Common myeloid progenitor, CD34-positive (primary cell): ENCODE results near the gene RAVER1. TPM values are rescaled to one million over a fixed set of nuclear protein-coding genes. Genes with fewer than 3 reads are reported as not detected.
"Not testable (repeated sequence)": the region's sequence is repeated elsewhere in the genome, so short reads cannot be mapped to it uniquely, and the experiment has no call there.

Experiments used
- CTCF ChIA-PET: fragments of 350-600 bp; sonication (Branson Sonifier 250); formaldehyde crosslinking; loops from one replicate; lab custom pipeline; 2021; ENCODE audit warnings: antibody characterized with exemption; lab: Charles Lee
- POLR2A ChIA-PET: fragments of 350-600 bp; sonication (Branson Sonifier 250); formaldehyde crosslinking; loops from one replicate; lab custom pipeline; 2021; ENCODE audit warnings: antibody characterized with exemption; lab: Charles Lee
- DNase-seq, 3 donors: peaks; one replicate each; pipeline versions ENCODE4 v3.0.0 to v3.0.0-alpha.2; 2013
- H3K27ac ChIP-seq, 2 experiments: 1 replicate in 1 of 2; 2 replicates in 1 of 2; pipeline ENCODE4 v1.7.0; 2013; ENCODE audit warnings: inconsistent platforms in 2 of 2, low read length in 2 of 2, mild to moderate bottlenecking in 2 of 2, low read depth in 1 of 2, moderate library complexity in 1 of 2; ENCODE audit not compliant: severe bottlenecking in 2 of 2, insufficient read depth in 1 of 2, poor library complexity in 1 of 2
- H3K27me3 ChIP-seq, 5 experiments: replicated peaks in 2 of 5; 1 replicate in 3 of 5; 2 replicates in 2 of 5; pipeline versions ENCODE4 v1.6.1 to v1.7.0; 2013; ENCODE audit warnings: low read length in 4 of 5, mild to moderate bottlenecking in 2 of 5, moderate library complexity in 2 of 5, inconsistent platforms in 1 of 5; ENCODE audit not compliant: insufficient read depth in 5 of 5, control insufficient read depth in 4 of 5
- H3K36me3 ChIP-seq, 4 experiments: 1 replicate in 2 of 4; 2 replicates in 2 of 4; pipeline versions ENCODE4 v1.6.1 to v1.7.0; 2013; ENCODE audit warnings: low read length in 3 of 4, control low read depth in 1 of 4, mild to moderate bottlenecking in 1 of 4; ENCODE audit not compliant: control insufficient read depth in 4 of 4, insufficient read depth in 4 of 4
- H3K4me1 ChIP-seq, 4 experiments: 1 replicate in 3 of 4; 2 replicates in 1 of 4; pipeline versions ENCODE4 v1.6.1 to v1.7.1; 2013; ENCODE audit warnings: low read length in 3 of 4, mild to moderate bottlenecking in 3 of 4, control low read depth in 1 of 4, inconsistent platforms in 1 of 4, moderate library complexity in 1 of 4; ENCODE audit not compliant: control insufficient read depth in 4 of 4, insufficient read depth in 4 of 4; ENCODE audit errors: control extremely low read depth in 1 of 4
- H3K4me3 ChIP-seq, 7 experiments: 1 replicate in 4 of 7; 2 replicates in 3 of 7; pipeline versions ENCODE4 v1.5.1 to v1.7.0; 2013; ENCODE audit warnings: mild to moderate bottlenecking in 7 of 7, low read length in 6 of 7, moderate library complexity in 6 of 7, inconsistent platforms in 2 of 7, low read depth in 2 of 7, control low read depth in 1 of 7; ENCODE audit not compliant: insufficient read depth in 4 of 7, control insufficient read depth in 1 of 7; ENCODE audit errors: extremely low read depth in 1 of 7
- H3K9me3 ChIP-seq, 5 experiments: 1 replicate in 4 of 5; 2 replicates in 1 of 5; pipeline versions ENCODE4 v1.6.1 to v1.7.1; 2013; ENCODE audit warnings: low read length in 4 of 5, mild to moderate bottlenecking in 2 of 5, inconsistent platforms in 1 of 5, low read depth in 1 of 5, moderate library complexity in 1 of 5; ENCODE audit not compliant: control insufficient read depth in 4 of 5, insufficient read depth in 2 of 5; ENCODE audit errors: control extremely low read depth in 1 of 5
- WGBS: methylation state at CpG from one replicate; pipeline ENCODE4 v1.1.5; 2013; ENCODE audit not compliant: insufficient coverage; 5-methylcytosine and 5-hydroxymethylcytosine counted together
- polyA plus RNA-seq: library from polyadenylated mRNA; unstranded; fragments of 120-200 nt; gene quantifications from one replicate; pipeline ENCODE4 v1.2.1, GENCODE V29; 2013

The RAVER1 gene
- 25.9 TPM for polyA plus RNA-seq

DNA sequence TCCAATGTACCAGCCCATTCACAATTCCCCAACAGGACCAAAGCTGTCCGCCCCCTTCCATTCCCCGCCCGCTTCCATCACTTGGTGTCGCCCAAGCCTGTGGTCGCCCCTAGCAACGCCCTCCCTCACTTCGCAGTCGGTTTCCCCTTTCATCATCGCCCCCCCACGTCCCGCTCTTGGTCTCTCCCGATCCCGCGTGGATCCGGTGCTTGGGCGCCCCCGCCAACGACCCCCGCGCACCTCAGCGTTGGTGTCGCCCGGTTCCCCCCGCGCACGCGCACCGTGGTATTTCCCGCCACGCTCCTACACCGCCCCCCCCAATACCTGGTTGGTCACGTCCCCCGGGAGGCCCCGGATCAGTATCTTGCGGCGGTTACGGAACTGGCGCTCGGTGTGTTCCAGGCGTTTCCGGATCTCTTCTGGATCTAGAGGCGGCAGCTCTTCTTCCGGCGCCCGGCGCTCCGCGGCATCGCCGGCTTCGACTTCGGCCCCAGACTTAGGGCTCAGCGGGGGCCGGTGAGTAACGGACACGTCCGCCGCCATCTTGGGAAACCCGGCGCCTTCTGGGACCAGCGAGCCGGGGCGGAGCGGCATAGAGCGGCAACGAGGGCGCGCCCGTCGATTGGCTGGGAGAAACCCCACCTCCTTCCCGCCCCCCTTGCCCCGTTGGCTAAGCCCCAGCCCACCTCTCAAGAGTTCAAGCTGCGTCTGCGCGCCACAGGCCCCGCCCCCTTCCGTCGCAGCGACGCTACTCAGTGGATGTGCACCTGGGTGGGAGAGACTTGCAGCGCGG is at the start of gene RAVER1:
RAVER1 (minus strand) TSS at position 565 of the 793 bp plus-strand sequence; CDS start at position 543, 22 bp downstream.
- no peaks in the 10 kb centered on the region for H3K27me3 ChIP-seq
- DNase-seq = peak; percentile 97 to 99 (median 99)
- peak within 1 kb of the TSS; percentile 82 to 93 for H3K27ac ChIP-seq
- ChIA-PET CTCF (interaction anchor here (1.1 to 1.9 kb wide), 5 partner anchors 37 to 74 kb away, joined by 4 to 7 read pairs (median 5); partner anchors contain the start of gene ICAM4), POLR2A (interaction anchor here (0.9 to 1.0 kb wide), 4 partner anchors 12 to 47 kb away, joined by 3 to 4 read pairs (median 4); partner anchors contain the start of genes ICAM5 and TYK2)
- H3K9me3 ChIP-seq = no peaks in the 10 kb centered on the region
- H3K36me3 ChIP-seq = peaks cover 10 to 55% (median 41%) of the 10 kb centered on the region in 4 experiments
- peak within 1 kb of the TSS; percentile 78 to 95 (median 85) for H3K4me3 ChIP-seq
- WGBS = under 1% methylated on average over 56 of the region's 82 CpGs
- H3K4me1 ChIP-seq = peaks cover 0 to 31% (median 24%) of the 10 kb centered on the region in 4 experiments

DNA sequence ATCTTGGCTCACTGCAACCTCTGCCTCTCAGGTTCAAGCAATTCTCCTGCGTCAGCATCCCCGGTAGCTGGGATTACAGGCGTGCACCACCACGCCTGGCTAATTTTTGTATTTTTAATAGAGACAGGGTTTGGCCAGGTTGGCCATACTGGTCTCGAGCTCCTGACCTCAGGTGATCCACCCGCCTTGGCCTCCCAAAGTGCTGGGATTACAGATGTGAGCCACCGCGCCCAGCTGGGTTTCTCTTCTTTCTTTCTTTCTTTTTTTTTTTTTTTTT is 49.8 kb upstream of the RAVER1 start:
- H3K36me3 ChIP-seq, DNase-seq, H3K27ac ChIP-seq, H3K4me3 ChIP-seq, H3K9me3 ChIP-seq, H3K27me3 ChIP-seq, POLR2A ChIA-PET: not testable (repeated sequence)
- peaks cover 3 to 13% (median 12%) of the 10 kb centered on the region in 4 experiments for H3K4me1 ChIP-seq
- CTCF ChIA-PET = interaction anchor here (24.5 kb wide), 1 partner anchor 120 kb away, joined by 542 read pairs; the partner anchor contains the start of gene ICAM1
- WGBS = 100% methylated on average over 1 of the region's 8 CpGs

GRCh38 chr19:10380313-10381102 is 47.2 kb upstream of the RAVER1 start, which contains the start of gene TYK2:
TSS of gene TYK2 (minus strand) at chr19:10380572. CDS start at chr19:10378406, 2,166 bp downstream.
- ChIA-PET CTCF (interaction anchor here (0.8 to 24.5 kb wide), 6 partner anchors 8 to 118 kb away, joined by 3 to 542 read pairs (median 4); partner anchors contain the start of gene ICAM1), POLR2A (interaction anchor here (0.6 to 1.9 kb wide), 7 partner anchors 9 to 124 kb away, joined by 3 to 9 read pairs (median 3); partner anchors contain the start of genes FDX2, ICAM1 and RAVER1)
- 0% methylated on average over 57 of the region's 58 CpGs for WGBS
- peaks cover 0 to 11% (median 8%) of the 10 kb centered on the region in 4 experiments for H3K36me3 ChIP-seq
- no peaks in the 10 kb centered on the region for H3K9me3 ChIP-seq
- peak; percentile 98 to 99 (median 98) for DNase-seq
- H3K27me3 ChIP-seq = no peaks in the 10 kb centered on the region
- H3K4me3 ChIP-seq = peak within 1 kb of the TSS; percentile 78 to 97 (median 93)
- peaks cover 3 to 13% (median 12%) of the 10 kb centered on the region in 4 experiments for H3K4me1 ChIP-seq
- H3K27ac ChIP-seq = peak within 1 kb of the TSS; percentile 64 to 85

- ChIA-PET CTCF (interaction anchor here (0.8 to 24.5 kb wide), 4 partner anchors 9 to 117 kb away, joined by 3 to 542 read pairs (median 5); partner anchors contain the start of gene ICAM1), POLR2A (interaction anchor here (0.6 to 1.9 kb wide), 4 partner anchors 9 to 109 kb away, joined by 3 to 9 read pairs (median 5); partner anchors contain the start of genes ICAM1 and RAVER1)
- Histone ChIP-seq H3K27me3 (no peaks in the 10 kb centered on the region), H3K4me1 (peaks cover 3 to 13% (median 12%) of the 10 kb centered on the region in 4 experiments), H3K9me3 (no peaks in the 10 kb centered on the region), H3K36me3 (peaks cover 0 to 16% (median 10%) of the 10 kb centered on the region in 4 experiments), H3K4me3 (peak overlapping the region; percentile 78 to 97 (median 93)), H3K27ac (peak overlapping the region; percentile 64 to 85)
- WGBS = 0% methylated on average over 2 of the region's 10 CpGs
- DNase-seq = no peak
Measured at GRCh38 chr19:10379880-10380312, 46.6 kb upstream of the RAVER1 start.

GRCh38 chr19:10378124-10378523 is 44.8 kb upstream of the RAVER1 start:
- Histone ChIP-seq H3K36me3 (peaks cover 0 to 25% (median 13%) of the 10 kb centered on the region in 4 experiments), H3K9me3 (no peaks in the 10 kb centered on the region), H3K27ac (no peak overlapping the region), H3K4me1 (peaks cover 3 to 13% (median 12%) of the 10 kb centered on the region in 4 experiments), H3K27me3 (no peaks in the 10 kb centered on the region), H3K4me3 (no peak overlapping the region)
- no peak for DNase-seq
- CTCF ChIA-PET = interaction anchor here (1.4 to 24.5 kb wide), 2 partner anchors 11 to 115 kb away, joined by 5 to 542 read pairs; partner anchors contain the start of gene ICAM1
- 95% methylated on average over 4 of the region's 8 CpGs for WGBS
- POLR2A ChIA-PET = interaction anchor here (0.6 kb wide), 1 partner anchor 17 kb away, joined by 3 read pairs; no protein-coding TSS in a partner anchor

- H3K27me3 ChIP-seq, H3K27ac ChIP-seq, H3K4me3 ChIP-seq, H3K9me3 ChIP-seq, CTCF ChIA-PET, DNase-seq, POLR2A ChIA-PET: not testable (repeated sequence)
- WGBS = 100% methylated on average over 2 of the region's 2 CpGs
- H3K4me1 ChIP-seq = peaks cover 3 to 13% (median 12%) of the 10 kb centered on the region in 4 experiments
- H3K36me3 ChIP-seq = peaks cover 0 to 25% (median 13%) of the 10 kb centered on the region in 4 experiments
Measured at GRCh38 chr19:10377140-10377640, 43.9 kb upstream of the RAVER1 start.
